Omental fat pad (tissue), 4 donors: Measurements from ENCODE around the gene CASR. TPM values are rescaled to one million over a fixed set of nuclear protein-coding genes. Genes with fewer than 3 reads are reported as not detected.

Source experiments
- ATAC-seq: fragments of 150-250 bp; one replicate; pipeline ENCODE4 v1.9.1; 2016; ENCODE audit warnings: mild to moderate bottlenecking, moderate library complexity; ENCODE audit not compliant: low FRiP score
- DNase-seq: peaks from one replicate; pipeline ENCODE4 v3.0.0-alpha.2; 2019; ENCODE audit warnings: low spot score
- CTCF ChIP-seq, 3 donors: fragments of 450-650 bp; IDR thresholded peaks; one replicate each; pipeline ENCODE4 v1.5.1; 2016 to 2017; ENCODE audit warnings: antibody characterized with exemption in 3 of 3, mild to moderate bottlenecking in 3 of 3, moderate library complexity in 2 of 3
- total RNA-seq, 4 donors: library from RNA; depleted of rRNA; stranded (reverse); fragments of >200 nt; gene quantifications; one replicate each; pipeline ENCODE4 v1.1.0, GENCODE V29; 2016

CASR gene
- total RNA-seq, 4 donors from 2014 or later, result not detected

- no peak for TF ChIP-seq CTCF (IDR thresholded peaks at IDR 0.05)
- DNase-seq (no peak), ATAC-seq (no peak)
Measured at GRCh38 chr3:122299872-122300460, 116.5 kb downstream of the CASR start.

GRCh38 chr3:122301063-122301462 lies 117.6 kb downstream of the CASR start:
- no peak for TF ChIP-seq CTCF (IDR thresholded peaks at IDR 0.05)
- DNase-seq (no peak), ATAC-seq (no peak)

GRCh38 chr3:122305818-122306621 lies 122.6 kb downstream of the CASR start:
- DNase-seq (no peak), ATAC-seq (no peak)
- TF ChIP-seq CTCF (IDR thresholded peaks at IDR 0.05), result no peak

GRCh38 chr3:122306622-122306953 lies 123.1 kb downstream of the CASR start:
- no peak for ATAC-seq
- TF ChIP-seq CTCF (IDR thresholded peaks at IDR 0.05), result no peak
- DNase-seq, result no peak

- no peak for ATAC-seq
- no peak for DNase-seq
- TF ChIP-seq CTCF (IDR thresholded peaks at IDR 0.05), result no peak
Measured at GRCh38 chr3:122307094-122307687, 123.7 kb downstream of the CASR start.

- no peak for DNase-seq
- ATAC-seq, result no peak
- no peak for TF ChIP-seq CTCF (IDR thresholded peaks at IDR 0.05)
Measured at GRCh38 chr3:122307976-122308375, 124.5 kb downstream of the CASR start.
